Activated CD8-positive, alpha-beta memory T cell treated with anti-CD3 and anti-CD28 coated beads, Interleukin-2, amount 50 U/mL, for 1 hour (primary cell): ENCODE measurements around the gene ACTR5.
"Not testable (repeated sequence)": the region's sequence is repeated elsewhere in the genome, so short reads cannot be mapped to it uniquely, and the experiment has no call there.

Experiments
- DNase-seq: peaks from one replicate; pipeline ENCODE4 v3.0.0-alpha.2; 2020; ENCODE audit errors: extremely low read depth

Gene ACTR5

DNA sequence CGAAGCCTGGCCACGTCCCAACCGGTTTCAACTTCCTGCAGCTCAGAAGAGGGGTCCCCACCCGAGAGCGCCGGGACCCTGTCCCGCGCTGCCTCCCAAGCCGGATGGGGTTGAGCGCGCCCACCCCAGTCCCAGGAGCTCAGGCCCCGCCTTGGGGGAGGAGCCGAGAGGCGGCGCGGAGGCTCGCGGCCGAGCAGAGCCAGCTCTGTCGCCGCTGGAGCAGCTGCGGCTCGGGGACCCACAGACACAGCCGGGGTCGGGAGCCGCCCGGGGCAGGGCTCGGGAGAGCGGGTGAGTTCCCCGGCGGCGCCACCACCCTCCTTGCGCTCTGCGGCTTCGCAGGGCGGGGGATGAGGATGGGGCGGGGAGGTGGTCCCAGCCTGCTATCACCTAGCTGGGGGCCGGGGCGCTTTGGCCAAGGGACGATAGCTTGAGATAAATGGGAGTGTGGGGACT, 57.3 kb downstream of the ACTR5 start, which contains the start of gene PPP1R16B:
PPP1R16B (plus strand) TSS at position 196 of the 456 bp plus-strand sequence. CDS start 30,229 bp downstream, outside the sequence.
- peak; percentile 59 for DNase-seq

DNA sequence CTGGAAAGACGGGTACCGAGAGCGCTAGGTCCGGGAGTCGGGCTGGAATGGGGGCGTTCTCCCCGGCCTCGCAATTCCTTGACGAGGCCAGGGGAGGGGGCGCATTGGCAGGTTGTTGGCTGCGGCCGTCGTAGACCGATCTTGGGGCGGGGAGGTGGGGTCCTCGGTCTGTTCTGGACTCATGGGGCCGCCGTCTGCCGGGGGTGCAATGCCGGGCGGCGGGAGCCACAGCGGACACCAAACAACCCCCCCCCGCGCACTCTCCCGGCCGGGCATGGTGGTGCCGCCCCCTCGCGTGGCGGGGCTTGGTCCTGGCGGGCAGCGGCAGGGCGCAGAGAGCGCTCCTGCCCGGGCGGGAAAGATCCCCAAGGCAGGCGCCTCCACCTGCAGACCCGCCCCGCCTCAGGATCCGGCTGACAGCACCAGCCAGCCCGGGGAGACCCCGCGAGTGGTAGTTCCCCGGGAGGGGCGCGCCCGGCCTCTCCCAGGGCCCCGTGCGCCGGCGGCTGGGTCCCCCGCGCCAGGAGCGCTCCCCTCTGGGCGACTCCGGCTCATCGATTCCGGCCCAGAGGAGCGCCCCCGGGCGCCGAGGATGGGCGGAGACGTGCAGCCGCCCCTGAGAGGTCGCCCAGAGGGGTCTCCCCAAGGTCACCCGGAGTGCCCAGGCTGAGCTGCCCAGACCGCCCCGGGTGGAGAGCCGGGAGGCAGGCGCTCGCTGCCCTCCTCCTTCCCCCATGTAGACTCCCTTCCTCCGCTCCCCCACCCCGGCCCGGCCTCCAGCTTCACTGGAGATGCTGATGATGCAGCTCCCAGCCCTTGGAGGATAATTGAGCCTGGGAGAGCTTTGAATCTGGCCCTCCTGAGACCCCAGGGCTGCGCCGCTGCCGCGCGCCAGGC, 57.9 kb downstream of the ACTR5 start:
- DNase-seq = no peak

DNA sequence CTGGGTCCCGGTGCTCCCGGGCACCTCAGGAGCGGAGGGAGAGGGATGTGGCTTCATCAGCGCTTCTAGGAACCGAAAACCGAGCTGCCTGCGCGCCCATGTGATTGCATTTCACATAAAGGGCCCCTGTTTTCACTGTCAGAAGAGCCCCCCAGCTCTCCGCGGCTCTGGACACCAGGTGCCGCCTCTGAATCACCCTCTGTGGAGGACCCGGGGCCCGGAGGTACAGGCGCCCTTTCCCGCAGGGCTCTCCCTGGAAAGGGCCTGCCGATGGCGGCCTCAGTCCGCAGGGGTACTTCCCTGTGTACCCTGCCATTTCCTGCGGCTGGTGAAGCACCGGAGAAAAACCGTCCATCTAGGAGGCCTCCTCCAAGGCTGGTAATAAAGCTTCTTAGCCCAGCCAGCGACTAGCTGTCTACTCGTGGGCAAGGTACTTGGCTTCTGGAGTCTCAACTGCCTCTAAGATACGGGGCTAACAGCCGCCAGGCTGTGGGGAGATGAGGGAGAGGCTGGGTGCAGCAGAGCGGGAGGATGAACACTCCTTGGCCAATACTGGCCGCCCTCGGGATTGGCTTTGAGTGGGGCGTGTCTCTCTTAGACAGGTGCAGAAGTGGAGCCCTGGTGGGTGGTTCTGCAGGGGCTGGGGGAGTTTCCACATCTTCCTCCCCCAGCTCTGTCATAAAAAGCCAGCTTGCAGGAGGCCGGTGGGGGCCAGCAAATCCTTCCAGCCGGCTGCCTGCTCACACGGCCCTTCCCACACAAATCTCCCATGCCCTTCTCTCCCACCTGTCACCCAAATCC, 58.8 kb downstream of the ACTR5 start:
- DNase-seq = no peak

DNA sequence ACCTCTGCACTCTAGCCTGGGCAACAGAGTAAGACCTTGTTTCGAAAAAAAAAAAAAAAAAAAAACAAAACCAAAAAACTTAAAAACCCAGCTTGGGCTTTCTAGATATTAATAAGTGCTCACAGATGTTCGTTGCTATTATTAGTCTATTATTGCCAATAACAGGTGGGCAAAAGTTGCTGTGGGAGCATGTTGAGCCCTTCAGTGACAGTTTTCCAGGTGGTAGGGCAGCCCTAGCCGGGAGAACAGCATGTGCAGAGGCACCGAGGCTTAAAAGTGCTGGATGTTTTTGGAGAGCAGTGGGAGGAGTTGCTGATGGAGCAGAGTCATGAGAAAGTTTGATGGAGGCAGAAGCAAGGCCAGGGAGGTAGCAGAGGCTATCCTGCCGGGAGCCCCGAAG, 61.7 kb downstream of the ACTR5 start:
- DNase-seq = no peak

DNA sequence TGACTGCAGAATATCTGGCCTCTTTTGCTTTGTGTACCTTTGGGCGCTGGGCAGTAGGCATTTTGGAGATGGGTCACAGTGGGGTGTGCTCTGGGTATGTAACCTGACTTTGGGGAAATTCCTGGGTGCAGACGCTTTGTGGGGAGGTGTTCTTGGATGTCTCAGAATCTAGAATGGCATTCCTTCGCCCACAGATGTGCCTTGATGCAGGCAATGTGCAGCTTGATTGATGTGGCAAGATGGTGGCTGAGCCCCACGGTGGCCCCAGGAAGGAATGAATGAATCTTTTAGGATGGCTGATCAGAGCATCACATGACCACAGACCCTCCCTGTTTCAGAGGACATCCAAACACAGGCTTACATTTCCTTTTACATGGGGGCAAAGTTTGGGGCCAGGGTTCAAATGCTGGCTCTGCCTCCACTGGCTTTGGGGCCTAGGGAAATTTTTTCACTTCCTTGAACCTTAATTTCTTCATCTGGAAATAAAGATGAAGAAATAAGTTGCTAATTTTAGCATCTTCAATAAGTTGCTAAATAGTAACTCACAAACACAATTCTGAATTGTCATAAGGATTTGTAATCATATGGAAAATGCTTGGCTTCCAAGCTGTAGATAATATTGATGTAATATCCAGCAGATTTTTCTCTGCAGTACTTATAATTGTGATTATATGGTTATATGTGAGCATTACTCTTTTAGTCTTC, 62.8 kb downstream of the ACTR5 start:
- DNase-seq = no peak

DNA sequence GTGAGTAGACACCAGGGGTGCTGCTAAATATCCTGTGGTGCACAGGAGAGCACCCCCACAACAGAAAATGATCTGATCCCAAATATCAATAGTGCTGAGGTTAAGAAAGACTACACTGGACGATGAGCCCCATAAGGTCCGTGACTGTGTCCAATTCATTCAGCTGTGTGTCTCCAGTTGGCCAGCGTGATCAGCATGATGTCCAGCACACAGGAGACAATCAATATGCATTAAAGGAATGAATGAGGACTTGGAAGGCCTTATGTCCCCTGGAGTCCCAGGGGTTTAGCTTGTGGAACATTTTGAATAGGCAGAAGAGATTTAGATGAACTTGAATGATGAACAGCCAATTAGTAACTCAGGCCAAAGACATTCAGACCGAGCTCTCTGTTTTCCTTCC, 63.5 kb downstream of the ACTR5 start:
- DNase-seq = no peak

DNA sequence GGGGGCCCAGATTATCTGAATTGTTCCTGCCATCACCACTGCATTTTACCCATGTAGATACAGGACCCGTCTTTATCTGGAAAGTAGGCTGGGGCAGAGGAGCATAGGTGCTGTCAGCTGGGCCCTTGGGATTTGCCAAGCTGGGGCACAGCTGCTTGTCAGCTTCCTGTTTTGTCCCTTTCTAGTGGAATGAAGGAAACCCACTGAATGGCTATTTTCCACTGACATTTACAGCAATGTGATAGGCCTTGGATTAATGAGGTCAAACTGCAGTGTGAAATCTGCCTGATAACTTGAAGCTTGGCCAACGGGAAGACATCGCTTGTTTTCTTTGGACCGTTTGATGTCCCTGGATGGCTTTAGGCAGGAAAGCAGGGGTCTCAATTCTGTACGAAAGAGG, 63.9 kb downstream of the ACTR5 start:
- no peak for DNase-seq

DNA sequence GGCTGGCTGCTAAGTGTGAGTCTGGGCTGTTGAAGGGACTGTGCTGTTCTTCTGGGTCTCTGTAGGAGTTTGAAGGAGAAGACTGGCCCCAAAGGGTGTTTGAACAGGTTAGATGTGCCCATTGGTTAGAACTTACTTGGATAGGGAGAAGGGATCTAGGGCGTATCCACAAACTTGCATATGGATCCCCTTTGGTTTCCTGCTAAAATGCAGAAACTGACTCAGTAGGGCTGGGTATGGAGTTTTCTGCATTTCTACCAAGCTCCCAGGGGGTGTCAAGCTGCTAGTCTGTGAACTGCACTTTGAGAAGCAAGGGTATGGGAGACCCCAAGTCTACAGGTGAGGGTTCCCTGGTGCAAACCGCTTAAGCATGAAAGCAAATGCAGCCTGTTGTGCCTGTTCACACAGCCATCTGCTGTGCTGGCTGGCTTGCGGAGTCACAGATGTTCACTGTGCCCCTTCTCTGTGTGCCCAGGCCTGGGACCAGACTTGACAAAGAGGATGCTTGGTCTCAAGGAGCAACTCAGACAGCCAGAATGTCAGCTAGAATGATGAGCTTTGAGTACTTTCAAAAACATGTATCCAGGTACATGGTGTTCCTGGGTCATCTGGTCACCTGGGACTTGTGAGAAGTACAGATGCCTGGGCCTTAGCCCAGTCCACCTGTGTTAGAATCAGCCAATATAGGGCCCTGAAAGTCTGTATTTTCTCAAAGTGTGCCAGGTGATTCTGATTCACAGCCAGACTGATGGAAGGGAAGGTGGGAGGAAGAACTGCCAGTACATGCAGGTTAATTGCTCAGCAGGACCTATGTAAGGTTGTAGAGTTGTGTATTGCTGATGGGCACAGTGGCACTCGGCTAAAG, 64.7 kb downstream of the ACTR5 start:
- DNase-seq = no peak

DNA sequence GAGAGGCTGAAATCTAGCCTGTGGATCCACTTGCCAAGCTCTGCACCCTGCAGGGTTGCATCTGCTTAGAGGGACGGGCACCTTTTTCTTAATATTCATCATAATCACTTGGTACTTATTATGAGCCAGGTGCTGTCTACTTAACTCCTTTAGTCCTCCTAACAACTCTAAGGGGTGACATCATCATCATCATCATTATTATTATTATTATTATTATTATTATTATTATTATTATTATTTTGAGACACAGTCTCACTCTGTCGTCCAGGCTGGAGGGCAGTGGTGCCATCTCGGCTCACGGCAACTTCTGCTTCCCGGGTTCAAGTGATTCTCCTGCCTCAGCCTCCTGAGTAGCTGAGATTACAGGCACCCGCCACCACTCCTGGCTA, 65.3 kb downstream of the ACTR5 start:
- not testable (repeated sequence) for DNase-seq

DNA sequence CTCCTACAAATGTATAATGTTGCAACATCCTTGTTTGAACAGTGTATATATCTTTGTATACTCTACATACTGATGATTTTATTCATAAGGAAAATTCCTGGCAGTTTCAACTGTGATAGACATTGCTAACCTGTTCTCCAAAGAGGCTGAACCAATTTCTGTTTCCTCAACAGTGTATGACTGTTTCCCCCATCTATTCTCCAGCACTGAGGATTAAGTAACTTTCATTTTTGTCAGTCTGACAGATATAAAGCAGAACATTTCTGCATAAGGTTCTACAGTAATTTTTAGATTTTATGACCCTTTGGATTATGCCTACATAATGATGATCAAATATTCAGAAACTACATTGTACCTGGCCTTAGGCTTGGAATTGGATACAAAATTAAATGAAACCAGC, 67.2 kb downstream of the ACTR5 start:
- DNase-seq = no peak

DNA sequence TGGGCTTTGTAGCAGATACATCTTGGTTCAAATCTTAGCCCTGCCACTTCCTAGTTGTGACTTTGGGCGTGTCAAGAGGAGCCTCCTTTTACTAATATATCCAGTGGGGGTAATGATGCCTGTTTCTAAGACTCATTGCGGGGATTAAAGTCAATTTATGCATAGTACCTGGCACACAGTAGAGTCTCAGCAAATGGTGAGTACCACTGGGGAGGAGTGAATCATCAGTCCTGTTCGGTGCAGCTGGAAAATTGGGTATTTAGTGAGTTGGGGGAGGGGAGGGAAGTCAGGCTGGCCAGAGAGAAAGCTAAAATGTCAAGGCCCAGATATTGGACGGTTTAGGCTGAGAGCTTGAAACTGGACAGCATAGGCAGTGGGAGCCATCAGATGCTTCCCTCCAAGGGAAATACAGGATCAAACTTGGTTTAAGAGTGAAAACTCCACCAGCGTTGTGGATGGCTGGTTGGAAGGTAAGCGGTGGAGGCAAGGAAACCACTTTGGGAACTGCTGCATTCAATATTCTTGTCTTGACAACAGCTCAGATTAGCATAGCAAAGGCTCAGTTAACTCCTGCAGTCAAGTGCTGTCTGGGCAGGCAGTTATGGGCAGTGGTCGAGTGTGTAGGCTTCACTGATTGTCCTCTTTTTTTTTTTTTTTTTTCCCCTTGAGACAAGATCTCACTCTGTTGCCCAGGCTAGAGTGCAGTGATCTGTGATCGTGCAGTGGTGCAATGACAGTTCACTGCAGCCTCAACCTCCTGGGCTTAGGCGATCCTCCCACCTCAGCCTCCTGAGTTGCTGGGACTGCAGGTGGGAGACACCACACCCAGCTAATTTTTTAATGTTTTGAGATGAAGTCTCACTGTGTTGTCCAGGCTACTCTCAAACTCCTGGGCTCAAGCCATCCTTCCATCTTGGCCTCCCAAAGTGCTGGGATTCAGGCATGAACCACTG, 70.1 kb downstream of the ACTR5 start:
- DNase-seq = no peak
